ENCODE measurements around the gene CTNNA2.
"Not testable (repeated sequence)": the region's sequence is repeated elsewhere in the genome, so short reads cannot be mapped to it uniquely, and the experiment has no call there.

CTNNA2 gene

DNA sequence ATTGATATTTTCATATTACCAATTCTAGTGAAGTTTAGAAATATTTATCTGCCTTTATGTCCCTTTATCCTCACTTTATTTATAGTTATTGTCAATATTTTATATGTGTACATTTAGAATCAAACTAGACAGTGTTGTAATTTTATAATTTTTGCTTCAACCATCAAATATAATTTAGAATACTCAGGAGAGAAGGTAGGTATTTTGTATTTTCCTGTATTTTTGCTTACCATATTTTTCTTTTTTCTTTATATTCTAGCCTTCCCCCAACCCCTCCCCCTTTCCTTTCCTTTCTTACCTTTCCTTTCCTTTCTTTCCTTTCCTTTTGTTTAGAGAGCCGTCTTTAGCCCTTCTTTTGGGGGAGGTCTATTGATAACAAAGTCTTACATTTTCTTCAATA is 651.5 kb downstream of the CTNNA2 start:
- DNase-seq: no peak

DNA sequence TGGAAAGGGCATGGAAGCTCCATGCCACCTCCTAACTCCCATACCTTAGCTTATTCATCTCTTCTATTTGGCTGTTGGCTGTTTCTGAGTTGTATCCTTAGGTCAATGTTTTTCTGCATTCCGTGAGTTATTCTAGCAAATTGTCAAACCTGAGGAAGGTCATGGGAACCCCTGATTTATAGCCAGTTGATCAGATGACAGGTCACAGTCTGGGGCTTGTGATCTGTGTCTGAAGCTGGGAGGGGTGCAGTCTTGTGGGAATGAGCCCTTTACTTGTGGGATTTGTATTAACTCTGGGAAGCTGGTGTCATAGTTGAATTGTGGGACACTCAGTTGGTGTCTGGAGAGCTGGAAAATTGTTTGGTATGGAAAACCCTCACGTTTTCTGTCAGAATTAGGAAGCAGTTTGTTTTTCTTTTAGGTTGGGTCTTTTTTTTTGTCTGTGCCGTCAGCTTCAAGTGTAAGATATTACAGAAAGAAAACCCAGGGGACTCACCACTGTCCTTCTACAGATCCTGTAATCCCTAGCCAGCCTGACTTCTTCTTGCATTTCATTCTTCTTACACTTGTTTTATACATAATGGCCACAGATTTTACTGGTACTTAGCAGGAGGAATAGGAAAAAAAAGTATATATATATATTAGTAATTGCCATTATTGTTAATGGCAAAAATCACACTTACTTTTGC is 653.8 kb downstream of the CTNNA2 start:
- no peak for DNase-seq

DNA sequence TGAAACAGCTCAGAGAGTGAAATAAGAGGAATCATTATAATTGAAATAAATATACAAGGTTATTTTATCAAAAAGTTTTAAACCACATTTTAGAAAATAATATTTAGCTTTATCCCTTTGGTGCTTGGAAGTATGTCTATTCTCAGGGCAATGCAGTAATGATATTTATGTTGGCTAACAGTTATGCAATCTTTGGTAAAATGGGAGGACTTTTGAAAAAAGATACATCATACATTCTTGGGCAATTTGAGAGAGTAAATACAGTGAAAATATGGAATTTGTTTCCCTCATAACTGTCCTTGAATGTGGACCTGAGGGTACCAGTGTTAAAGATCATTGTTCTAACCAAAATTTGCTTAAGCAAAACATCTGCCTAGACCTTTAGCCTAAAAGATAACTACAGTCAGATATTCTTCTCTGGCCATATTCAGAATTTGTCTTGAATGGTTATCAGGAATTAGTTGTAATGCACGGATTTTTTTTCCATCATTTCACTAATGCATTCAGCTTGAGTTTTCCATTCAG is 654.5 kb downstream of the CTNNA2 start:
- no peak for DNase-seq

DNA sequence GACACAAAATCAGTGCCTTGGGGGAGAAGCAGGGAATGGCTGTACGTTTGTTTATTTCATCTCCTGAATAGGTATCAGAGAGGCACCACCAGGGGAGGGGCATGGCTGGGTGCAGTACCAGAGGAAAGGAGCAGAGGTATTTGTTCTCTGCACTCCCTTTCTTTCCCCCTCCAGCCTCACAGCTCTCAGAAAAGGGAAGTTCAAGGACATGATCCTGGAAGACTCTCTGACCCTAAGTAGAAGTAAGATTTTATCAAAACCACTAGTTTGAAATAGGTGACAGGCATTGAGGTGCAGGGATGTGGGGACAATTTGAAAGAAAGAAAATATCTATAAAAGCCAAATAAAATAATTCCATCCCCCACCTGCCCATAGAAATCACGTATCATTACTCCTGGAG is 655.2 kb downstream of the CTNNA2 start:
- no peak for DNase-seq

DNA sequence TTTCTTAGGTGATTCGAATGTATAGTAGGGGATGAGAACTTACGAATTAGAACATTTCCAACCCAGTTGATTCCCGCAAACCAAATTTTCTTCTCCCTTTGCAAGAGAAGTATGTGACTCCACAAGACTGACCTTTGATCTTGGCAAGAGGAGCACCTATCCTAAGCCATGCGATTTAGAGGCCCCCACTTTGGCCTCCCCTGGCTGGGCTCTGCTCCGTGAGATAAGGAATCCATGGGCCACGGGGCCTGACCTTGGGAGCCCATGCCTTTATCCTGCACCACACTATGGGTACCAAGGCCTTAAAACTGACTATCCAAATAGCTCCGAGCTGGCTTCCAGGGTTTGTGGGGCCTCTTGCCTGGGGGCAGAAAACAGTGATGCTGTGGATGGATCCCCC is 656.0 kb downstream of the CTNNA2 start:
- DNase-seq: no peak

DNA sequence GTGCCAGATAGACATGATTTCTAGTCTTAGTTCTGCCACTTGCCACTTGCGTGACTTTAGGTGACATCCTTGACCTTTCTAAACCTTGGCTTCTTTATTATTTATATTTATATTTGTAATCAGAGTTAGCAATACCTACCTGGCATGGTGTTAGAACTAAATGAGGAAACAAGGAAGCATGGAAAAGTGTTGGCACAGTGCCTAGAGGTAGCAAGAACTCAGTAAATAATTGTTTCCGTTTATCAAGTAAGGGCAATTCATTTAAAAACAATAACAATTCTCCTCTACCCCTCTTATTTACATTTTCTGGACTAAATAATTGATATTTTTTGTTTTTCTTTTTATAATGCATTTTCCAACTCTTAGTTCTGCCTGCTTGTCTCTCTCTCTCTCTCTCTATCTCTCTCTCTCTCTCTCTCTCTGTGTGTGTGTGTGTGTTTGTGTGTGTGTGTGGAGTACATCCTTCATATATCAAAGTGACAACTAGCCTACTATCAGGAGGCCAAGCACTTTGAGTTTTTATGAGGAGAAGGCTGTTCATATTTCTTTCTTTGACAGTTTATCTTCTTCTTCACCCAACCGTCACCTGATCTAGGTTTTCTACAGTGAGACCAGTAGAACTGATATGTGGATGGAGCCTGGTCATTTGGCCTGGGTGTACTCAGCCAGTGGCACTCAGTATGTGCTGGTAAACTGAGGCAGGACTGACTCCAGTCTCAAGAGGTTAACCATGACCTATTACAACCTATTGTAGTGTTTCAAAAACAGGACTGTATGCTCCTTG is 657.2 kb downstream of the CTNNA2 start:
- DNase-seq: no peak

DNA sequence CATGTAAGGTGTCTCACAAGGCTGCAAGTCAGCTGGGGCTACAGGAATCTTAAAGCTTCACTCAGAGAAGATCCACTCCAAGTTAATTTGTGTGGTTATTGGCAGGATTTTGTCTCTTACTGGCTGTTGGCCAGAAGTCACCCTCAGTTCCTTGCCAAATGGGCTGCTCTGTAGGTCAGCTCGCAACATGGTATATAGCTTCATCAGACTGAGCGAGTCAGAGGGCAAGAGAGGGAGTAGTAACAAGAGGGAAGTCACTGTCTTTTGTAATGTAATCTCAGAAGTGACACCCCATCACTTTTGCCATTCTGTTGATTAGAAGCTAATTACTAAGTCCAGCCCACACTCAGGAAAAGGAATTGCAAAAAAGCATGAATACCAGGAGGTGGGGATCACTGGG is 672.2 kb downstream of the CTNNA2 start:
- DNase-seq: no peak

DNA sequence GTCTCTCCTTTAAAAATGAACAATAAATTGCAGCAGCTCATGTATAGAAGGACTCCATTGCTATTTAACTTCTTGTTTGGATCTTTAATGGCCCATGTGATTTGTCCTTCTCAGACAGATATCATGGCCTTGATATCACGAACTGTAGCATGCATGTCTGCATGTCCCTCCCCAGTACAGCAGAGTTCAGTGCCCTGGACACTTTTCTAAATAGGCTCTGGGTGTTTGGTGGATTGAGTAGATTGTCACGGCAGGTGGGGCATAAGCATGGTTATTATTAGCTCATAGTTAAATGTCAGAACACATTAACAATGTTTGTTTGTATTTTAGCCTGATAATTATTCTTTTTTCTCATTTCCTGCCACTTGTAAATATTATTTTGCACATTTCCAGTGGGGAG is 673.4 kb downstream of the CTNNA2 start:
- DNase-seq: no peak

DNA sequence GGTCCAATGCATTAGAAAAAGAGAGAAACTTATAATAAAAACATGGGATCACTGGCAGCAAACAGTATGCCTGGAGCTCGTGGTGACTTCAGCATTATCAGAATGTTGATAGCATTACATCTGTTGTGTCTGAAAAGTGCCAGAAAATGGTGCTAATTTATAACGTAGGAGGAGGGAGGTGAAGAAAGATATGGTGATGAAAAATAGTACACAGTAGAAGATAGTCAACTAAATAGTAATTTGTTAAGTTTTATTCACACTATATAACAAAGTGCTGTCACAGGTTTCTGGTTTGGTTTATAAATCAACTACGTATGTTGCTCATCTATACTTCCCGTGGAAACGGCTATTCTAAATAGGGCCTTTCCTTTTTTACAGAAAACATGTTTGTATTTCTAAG is 674.3 kb downstream of the CTNNA2 start:
- DNase-seq: no peak

DNA sequence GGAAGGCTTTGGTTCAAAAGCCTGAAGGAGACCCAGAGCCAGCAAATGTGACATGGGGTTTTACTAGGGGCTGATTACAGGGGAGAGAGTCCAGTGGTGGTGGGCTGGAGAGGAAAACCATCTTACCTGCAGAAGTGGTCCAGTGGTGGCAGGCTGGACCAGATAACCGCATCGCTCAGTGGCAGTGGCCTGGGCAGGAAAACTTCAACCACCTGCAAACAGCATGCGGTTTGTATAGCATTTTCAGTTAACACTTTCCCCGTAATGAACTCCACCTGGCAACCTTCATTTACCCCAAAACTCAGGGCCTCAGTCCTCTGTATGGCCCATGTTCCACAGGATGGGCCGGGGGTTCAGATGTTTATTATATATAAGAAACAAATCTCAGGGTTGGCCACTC is 677.3 kb downstream of the CTNNA2 start:
- no peak for DNase-seq

DNA sequence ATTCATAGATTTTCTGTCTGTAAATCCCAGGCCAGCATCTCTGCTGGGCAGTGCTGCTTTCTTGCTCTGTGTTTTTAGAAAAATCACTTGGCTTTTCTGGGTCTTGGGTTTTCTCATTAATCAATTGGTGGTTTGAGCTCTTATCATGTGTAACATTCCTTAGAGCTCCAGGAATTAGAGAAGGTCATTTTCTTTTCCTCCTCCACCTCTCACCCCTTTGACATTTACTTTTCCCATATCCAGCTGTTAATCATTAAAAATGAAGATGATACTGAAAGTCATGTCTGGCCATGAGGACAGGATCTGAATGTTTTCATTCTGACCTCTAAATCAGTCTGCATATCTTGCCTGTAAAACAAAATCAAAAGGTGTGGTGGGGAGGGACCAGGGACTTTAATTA is 680.7 kb downstream of the CTNNA2 start:
- no peak for DNase-seq

DNA sequence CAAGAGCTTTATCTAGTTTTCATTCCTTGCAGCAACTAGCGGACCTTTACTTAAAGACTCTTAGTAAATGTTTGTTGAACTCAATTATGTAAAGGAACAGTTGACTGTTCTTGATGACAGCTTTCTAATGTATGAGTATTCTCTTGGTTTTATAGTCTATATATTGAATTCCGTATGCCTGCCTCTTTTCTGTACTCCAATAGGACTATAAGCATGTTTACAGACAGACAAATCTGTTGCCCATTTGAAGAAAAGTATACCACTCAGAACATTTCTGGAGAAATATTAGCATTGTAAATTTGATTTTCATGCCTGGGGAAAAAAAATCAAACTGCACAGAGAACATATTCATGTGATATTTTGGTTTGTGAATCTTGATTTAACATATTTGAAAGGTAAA is 682.2 kb downstream of the CTNNA2 start:
- DNase-seq: no peak

DNA sequence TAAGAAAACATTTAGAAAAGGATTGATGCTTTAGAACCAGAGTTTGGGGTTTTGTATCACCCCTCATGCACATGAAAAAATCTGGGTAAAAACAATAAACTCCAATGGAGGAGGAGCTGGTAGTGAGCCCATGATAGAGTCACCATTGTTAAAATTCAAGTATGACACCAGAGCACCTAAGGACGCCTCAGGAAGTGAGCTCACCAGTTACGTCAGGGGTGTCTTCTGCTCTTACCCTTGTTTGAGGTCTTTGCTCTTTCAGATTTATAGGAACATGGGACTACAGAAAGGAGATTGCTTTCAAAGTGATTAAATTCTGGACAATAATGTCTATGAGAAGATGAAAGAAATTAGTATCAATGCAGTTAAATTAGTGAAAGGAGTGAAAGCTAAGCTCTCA is 685.2 kb downstream of the CTNNA2 start:
- no peak for DNase-seq

DNA sequence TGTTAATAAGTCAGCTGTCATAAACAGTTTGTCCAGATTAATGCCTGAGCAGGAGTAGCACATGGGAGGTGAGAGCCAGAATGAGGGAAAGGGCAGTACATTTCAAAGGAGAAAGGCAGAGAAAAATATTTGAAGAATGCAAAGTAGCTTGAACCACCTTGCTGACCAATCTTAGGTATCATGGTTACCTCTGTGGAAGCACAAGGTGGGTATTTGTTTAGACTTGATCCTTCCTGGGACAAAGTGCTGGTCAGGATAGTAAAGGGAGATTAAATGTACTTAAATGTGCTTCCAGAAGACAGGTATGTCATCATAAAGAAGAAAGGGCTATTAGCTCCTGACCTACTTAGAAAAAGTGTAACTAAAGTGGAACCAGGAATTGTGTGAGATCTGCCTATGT is 686.7 kb downstream of the CTNNA2 start:
- DNase-seq: no peak

DNA sequence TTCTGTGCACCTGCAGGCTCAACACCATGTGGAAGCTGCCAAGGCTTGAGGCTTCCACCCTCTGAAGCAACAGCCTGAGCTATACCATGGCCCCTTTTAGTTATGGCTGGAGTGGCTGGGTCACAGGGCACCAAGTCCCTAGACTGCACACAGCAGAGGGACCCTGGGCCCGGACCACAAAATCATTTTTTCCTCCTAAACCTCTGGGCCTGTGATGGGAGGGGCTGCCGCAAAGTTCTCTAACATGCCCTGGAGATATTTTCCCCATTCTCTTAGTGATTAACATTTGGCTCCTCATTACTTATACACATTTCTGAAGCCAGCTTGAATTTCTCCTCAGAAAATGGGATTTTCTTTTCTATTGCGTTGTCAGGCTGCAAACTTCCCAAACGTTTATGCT is 691.1 kb downstream of the CTNNA2 start:
- not testable (repeated sequence) for DNase-seq

DNA sequence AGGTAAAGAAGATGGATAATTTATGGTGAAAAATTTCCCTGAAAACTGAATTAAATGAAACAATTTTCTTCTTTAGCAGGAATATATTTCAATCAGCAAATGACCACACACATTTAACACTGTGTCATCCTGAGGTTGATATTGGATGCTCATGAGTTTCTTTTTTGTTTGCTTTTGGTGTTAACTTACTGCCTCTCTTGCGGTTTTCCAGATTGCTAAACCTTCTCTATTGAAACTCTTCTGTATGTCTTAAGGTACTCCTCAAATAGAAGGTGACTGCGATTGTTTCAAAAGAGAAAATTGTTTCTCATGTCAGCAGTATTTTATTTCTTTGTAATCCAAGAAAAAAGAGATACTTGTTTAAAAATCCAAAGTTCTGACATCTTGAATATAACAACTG is 692.6 kb downstream of the CTNNA2 start:
- DNase-seq: no peak

DNA sequence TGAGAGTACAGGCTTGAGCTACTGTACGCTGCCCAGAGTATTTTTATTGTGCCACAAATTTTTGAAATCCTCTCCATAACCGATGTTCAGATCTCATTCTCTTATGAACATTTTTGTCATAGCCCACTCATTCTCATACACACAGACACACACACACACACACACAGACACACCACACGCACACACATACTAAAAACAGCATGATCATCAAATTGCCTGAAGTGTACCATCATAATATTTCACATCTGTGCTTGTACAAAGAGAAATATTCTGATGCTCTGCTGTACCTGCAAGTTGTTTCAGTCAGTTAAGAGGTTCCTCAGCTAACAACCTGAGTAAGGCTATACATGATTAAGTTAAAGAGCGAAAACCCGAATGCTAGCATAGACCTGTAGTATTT is 696.6 kb downstream of the CTNNA2 start:
- DNase-seq: no peak

DNA sequence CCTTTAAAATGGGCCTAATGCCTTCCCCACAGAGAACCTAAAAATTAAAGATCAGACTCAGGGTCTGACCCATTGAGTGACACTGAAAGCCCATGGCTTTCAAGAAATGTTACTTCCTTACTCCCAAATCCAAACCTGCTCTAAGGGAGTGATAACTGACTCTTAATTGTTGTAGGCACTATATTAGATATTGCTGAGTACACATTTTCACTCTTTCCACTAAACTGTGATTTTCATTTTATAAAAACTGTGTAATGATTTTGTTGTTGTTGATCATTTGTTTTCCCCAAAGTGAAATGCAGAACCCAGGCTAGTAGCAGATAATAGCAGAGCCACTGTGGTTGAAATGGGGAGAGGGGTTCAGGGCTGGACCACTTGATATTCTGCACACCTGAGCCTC is 704.6 kb downstream of the CTNNA2 start:
- DNase-seq: no peak

DNA sequence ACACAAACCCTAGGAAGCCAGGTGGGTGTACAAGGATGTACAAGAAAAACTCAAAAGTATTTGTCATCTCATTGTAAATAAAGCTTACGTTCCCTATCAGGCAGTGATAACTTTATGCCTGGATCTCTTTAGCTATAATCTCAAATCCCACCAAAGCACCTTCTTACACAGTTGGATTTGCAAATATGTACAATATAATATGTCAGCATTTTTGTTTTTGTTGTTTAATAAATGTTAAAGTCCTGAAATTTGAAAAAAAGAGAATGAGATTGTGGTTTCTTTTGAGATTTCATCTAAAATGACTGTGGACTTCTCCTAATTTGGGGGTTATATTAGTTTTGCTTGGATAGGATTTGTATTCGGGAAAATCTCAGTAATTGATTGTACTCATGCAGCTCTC is 709.8 kb downstream of the CTNNA2 start:
- no peak for DNase-seq

DNA sequence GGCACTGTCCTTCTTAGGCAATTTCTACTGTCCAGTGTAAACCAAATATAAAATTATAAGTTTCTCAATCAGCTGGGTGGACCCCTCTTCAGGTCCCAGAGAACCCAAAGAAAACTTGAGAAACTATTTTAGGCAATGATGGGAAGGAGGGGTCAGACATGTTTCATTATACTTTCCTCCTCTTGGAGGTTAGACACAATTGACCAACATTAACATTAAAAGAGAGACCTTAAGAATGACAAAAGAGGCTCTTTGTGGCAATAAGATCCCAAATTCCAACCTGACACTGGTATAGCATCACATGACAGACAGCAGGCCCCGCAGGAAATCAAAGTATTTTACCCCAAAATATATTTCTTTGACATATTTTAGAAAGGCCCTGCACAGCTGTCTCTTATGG is 718.6 kb downstream of the CTNNA2 start:
- no peak for DNase-seq

DNA sequence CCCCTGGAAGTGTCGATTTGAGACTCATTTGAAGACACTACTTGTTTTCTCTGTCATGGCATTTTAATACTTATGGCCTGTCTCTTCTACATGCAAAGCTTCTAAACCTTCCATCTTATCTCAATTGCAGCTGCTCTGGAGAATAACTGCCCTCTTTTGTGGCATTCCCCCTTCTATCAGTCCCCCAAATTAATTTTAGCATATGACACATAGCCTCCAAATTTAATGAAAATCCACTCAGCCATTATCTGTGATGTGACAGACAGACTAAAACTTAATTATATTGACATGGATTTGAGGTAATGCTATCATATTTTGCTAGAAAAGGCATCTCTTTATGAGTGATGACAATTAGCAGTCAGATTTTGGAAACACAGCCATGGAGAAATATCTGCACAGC is 720.5 kb downstream of the CTNNA2 start:
- no peak for DNase-seq

DNA sequence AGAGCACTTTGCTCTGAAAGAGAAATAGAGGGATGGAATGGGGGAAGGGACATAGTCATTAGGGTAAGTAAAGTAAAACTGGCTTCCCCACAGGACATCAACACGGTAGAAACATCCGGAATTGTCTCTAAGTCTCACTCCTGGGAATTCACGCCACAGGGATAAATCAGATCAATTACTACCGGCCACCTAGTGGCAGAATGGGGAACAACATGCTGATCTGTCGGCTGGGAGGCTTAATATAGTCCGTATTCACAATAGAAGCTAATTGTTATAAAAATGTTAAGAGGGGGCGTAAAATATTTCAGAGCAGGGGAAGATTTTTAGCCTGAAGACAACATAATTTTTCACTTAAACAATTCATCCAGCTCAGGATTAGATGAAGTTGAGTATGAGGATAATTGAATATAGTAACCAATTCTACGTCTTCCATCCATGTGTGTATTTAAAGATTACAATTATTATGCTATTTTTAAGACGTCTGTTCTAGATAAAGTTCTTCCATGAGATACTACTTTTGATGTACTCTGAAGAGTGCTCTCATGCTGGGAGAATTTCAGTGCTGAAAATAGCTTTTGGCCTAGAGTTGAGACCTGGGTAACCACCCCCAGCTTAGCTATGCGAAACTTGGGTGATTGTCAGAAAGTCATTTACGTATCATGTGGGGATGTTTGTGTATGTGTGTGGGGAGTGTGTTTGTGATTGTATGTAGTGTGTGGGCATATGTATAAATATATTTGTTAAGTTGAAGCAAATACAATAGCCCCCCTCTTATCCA is 726.0 kb downstream of the CTNNA2 start:
- peak; percentile 8 for DNase-seq

DNA sequence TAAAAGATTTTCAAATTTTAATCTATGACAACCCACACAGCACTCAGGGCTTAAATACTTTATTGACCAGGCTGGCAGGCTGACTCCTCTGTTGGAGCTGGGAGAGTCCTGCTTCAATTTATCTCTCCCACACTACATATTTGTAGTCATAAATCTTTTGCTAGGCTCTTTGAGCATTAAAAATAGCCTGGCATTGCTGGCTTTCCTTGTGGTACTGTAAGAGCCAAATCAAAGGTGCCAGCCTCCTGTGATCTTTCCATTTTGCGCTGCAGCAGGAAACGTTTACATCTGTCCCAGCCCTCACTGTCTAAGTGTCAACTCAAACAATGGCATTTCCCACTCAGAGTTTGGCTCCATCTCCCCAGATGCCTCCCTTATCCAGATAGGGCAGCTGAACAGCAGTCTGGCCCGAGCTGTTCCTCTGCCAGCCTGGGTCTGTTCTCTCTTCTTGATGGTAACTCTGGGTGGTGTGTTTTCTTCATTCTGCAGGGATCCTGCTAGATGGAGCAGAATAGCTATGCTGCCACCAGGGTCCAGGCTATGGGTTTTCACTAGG is 729.6 kb downstream of the CTNNA2 start:
- no peak for DNase-seq
